ENCODE data around the gene JARID2.

DNA sequence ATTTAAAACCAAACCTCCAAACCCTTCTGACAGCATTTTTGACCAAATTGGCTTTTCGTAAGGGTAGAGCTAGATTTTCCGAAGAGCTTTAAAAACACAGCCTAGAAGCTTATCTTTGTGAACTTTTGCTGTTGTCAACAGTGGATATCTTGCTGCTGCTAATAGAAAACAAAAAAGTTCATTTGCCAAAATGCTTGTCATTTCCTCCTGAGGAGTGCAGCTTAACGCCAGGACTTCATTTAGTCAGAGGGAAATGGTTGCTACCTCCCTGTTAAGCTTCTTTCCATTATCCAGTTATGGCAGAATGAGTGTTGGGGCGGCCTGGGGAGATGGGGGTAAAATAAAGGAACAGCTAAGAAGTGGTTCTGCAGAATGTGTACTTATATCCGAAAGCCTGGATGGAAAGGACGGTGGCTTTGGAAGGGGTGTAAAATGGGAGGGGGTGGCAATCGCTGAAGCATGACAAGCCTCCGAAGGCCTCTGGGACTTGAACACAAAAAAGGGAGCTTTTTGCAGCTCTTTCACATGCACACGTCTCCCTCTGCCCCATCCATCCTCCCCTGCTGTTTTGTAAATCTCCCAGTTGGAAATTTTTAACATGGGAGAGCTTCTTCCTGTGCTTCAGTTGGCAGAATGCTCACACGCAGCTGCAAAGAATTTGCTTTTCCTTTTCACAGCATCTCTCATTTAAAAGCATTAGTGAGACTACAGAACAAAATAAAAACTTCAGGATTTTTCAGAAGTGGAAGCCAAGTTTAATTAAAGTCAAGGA is 22.5 kb downstream of the JARID2 start:
- TF ChIP-seq CTCF (IDR thresholded peaks at IDR 0.05) (no peak), POLR2A (IDR thresholded peaks at IDR 0.05) (no peak)
